ENCODE data around the gene MRI1. TPM values are rescaled to one million over a fixed set of nuclear protein-coding genes. Genes with fewer than 3 reads are reported as not detected.
"Not testable (repeated sequence)": the region's sequence is repeated elsewhere in the genome, so short reads cannot be mapped to it uniquely, and the experiment has no call there.

The MRI1 gene
- total RNA-seq (2014; rRNA removed; shearing (Covaris generic)), result 58.6 and 65.2 TPM in 2 replicates

DNA sequence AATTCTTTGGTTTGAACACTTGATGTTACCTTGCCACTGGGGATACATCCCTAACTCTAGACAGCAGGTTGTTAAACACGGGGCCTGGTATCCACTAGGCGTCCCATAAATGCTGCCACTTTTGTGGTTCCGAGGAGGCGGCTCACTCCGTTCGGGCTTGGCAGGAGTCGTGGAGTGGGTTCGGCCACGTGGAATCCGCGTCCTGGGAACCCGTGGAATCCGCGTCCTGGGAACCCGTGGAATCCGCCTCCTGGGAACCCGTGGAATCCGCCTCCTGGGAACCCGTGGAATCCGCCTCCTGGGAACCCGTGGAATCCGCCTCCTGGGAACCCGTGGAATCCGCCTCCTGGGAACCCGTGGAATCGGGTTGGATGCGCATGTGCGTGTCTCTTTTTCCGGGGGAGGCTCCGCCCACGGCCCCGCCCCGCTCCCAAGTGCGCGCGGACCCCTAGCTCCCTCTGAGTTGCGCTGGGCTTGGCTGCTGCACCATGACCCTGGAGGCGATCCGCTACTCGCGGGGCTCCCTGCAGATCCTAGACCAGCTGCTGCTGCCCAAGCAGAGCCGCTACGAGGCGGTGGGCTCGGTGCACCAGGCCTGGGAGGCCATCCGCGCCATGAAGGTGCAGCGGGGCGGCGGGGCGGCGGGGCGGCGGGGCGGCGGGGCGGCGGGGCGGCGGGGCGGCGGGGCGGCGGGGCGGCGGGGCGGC is at the start of gene MRI1:
Gene MRI1 (plus strand): TSS at position 422 of the 707 bp plus-strand sequence. CDS start 67 bp downstream, at position 489.
- DNase-seq (ENCODE audit: low read depth), result peak; percentile 83

DNA sequence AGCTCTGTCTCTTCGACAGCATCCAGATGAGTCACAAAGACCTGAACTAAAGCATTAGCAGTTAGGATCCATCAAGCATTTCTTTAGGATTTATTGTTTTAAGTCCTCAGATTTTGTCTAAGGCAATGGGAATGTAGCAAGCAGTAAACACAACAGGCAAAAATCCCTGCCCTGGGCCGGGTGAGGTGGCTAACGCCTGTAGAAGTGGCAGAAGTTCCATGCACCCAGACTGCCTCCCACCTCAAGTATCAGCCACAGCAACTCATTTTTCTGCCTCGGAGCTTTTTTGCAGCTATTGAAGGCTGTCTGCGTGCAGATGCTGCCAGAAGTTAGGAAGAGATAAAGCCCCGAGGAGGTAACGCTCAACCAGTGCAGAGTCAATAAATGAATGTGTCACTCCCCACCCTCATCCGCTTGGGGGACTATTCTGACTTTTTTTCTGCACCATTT is 47.1 kb upstream of the MRI1 start:
- DNase-seq (ENCODE audit: low read depth), result peak; percentile 73

DNA sequence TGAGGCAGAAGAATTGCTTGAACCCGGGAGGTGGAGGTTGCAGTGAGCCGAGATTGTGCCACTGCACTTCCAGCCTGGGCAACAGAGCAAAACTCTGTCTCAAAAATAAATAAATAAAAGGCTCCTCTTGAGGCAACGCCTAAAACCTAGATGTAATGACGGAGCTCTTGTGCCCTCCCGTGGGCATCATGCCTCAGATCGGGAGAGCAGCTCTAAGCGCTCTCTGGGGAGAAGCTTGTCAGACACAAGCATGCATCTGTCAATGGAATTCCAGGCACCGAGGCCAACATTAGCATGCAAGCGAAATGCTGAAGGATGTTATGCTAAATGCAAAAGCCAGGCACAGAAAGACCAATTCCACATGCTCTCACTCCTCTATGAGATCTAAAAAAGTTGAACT is 45.6 kb upstream of the MRI1 start:
- DNase-seq (ENCODE audit: low read depth), result peak; percentile 82

DNA sequence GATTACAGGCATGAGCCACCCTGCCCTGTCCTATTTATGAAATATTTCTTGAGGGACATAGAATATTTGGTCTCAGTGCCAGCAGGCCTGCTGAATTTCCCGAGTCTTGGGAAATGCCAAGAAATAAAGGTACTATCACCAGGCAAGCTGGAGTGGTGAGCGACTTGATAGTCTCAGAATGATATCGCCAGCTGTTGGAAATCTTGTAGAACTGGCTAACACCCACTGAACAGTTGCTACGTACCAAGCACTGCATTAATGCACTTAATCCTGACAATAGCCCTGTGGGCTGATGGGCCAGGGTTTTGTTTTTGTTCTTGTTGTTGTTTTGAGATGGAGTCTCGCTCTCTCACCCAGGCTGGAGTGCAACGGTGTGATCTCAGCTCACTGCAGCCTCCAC is 42.2 kb upstream of the MRI1 start:
- DNase-seq (ENCODE audit: low read depth), result no peak

DNA sequence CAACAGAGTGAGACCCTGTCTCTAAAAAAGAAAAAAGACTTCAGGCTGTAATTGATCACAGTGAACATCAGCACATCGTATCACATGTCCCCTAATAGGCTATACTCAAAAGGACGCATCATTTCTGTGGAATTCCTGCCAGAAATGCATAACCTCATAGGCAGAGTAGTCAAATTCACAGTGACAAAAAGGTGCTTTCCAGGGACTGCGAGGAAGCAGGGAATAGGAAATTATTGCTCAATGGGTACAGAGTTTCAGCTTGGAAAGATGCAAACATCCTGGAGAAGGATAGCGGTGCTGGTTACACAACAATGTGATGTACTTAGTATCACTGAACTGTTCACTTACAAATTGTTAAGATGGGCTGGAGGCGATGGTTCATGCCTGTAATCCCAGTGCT is 41.1 kb upstream of the MRI1 start:
- DNase-seq (ENCODE audit: low read depth), result no peak

DNA sequence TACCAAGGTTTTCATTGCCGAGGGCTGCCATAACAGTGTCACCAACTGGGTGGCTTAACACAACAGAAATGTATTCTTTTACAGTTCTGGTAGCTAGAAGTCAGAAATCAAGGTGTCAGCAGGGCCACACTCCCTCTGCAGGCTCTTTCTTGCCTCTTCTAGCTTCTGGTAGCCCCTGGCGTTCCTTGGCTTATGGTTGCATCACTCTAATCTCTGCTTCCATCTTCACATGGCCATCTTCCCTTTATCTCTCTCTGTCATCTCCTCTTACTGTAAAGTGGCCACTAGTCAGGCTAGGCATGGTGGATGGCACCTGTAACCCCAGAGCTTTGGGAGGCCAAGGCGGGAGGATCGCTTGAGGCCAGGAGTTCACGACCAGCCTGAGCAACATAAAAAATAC is 38.0 kb upstream of the MRI1 start:
- no peak for DNase-seq (ENCODE audit: low read depth)

DNA sequence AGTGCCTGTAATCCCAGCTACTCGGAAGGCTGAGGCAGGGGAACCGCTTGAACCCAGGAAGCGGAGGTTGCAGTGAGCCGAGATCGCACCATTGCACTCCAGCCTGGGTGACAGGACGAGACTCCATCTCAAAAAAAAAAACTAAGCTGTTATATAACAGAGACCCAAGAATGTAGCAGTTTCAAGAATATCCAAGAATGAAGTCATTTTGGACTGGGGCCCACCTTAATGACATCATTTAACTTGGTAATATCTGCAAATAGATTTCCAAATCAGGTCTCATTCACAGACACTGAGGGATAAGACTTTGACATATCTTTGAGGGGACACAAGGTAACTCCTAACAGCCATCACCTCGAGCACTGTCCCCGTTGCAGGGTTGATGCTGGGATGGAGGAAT is 36.5 kb upstream of the MRI1 start:
- no peak for DNase-seq (ENCODE audit: low read depth)

DNA sequence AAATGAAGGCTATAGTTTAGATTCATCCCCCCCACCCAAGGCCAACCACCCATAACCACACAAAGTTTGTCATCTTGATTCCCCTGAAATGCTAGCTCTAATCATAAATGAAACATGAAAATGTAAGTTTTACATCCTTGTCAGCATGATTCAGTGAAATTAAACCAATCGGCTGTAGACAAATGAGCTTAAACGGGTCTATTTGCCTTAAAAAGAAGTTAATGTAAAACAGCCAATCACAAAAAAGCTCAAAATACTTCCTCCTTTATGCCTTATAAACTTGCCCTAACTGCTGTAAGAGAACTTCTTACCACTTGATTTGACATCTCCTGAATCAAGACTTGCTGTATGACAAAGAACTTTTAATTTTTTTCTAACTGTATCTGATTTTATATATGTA is 34.5 kb upstream of the MRI1 start:
- no peak for DNase-seq (ENCODE audit: low read depth)

DNA sequence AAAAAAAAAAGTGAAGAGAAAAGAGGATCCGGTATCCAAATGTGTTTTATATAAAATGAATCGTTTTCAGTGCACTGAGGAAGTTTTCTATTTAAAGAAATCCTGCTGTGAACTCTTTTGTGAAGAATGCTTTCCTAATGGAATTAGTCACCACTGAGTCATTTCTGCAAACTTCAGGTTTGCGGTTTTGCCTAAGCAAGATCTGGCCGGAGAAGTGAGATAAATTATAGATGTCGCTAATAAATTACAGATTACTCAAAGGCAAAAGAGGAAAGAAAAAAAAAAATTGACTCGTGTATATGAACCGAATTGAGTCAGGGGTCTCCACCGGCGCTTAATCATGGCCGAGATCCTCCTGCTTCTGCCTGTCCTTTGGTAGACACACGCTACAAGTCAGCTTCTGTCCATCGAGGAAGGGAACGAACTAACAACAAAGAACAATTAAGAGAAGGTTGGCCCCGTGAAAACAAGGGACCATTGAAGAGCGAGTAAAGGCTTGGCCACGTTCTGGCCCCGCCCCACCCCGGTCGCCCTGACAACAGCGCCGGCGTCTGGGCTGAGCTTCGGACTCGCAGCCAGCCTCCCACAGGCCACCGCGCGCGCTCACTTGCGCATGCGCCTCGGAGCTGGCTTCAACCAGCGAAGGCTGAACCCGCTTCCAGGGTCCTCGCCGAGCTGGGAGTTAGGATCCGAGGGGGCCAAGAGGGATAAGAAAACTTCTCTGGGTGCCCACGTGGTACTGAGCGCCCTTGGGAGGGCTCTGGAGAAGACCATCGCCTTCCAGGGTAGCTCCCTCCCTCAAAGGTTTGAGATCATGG is 33.0 kb upstream of the MRI1 start:
- peak; percentile 98 for DNase-seq (ENCODE audit: low read depth)

DNA sequence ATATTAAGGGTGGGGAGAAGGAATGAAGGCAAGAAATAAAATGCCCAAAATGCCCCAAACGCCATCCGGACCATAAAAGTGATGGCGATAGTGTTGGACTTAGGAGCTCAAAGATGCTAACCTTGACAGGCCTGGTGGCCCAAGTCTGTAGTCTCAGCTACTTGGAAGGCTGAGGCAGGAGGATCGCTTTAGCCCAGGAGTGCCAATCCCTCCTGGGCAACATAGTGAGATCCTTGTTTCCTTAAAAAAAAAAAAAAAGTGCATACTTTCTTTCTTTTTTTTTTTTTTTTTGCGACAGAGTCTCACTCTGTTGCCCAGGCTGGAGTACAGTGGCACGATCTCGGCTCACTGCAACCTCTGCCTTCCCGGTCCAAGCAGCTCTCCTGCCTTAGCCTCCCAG is 32.0 kb upstream of the MRI1 start:
- no peak for DNase-seq (ENCODE audit: low read depth)

DNA sequence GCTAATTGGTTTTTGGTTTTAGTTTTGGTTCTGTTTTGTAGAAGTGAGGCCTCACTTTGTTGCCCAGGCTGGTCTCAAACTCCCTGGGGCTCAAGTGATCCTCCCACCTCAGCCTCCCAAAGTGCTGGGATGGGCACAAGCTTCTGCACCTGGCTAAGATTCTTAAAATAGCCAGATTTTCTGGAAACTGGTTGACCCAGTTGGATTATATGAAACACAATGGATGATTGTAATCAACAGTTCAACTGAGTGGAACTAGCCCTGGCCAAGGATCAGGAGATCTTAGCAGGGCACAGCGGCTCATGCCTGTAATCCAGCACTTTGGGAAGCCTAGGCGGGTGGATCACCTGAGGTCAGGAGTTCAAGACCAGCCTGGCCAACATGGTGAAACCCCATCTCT is 29.6 kb upstream of the MRI1 start:
- no peak for DNase-seq (ENCODE audit: low read depth)

DNA sequence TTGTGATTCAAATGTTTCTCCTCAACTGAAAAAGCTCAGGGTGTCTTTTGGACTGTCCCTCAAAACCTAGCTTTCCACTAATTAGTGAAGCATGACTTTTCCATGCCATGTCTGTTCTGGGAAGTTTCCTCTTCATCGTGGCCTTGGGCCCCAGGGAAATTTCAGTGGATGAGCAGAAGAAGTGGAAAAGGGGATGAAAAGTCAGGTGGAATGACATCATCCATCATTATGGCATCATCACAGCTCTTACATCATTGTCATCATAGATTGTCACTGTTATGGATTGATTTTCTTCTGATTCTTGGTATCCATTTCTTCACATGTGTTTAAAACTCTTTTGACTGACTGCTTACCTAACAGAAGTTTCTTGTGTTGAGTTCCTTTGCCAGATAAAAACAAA is 26.2 kb upstream of the MRI1 start:
- DNase-seq (ENCODE audit: low read depth), result no peak

DNA sequence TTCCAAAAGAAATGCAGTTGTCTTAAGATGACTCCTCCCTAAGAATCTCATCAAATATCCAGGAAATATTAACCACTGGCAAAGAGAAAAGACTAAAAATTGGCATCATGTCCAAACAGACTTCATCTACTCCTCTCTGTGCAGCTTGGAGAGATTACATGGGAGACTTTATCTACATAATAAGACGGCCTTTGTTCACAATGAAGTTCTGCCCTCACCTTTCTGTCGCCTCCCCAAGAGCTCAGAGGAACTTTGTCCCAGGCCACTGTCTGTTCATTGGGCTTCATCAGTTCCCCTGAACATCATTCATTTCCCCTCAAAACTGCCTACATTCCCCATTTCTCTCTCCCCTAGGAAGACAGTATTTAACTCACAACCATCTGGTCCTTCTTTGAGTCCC is 22.4 kb upstream of the MRI1 start:
- DNase-seq (ENCODE audit: low read depth), result no peak

DNA sequence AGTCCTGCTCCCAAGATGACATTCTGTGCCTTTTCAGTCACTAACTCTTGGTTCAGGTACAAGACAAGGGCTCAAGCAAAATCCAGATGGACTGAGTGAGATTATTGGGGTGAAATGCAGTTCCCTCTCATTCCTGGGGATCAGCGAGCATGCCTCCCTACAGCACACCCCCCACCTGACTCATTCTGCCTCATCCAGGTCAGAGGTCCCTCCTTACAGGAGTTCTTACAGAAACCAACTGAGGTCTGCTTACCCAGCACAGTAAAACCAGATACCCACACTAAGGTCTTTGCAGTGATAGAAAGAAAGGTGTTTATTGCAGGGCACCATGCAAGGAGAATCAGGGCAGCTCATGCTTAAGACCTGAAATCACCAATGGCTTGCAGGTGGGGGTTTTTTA is 21.6 kb upstream of the MRI1 start:
- peak; percentile 55 for DNase-seq (ENCODE audit: low read depth)

DNA sequence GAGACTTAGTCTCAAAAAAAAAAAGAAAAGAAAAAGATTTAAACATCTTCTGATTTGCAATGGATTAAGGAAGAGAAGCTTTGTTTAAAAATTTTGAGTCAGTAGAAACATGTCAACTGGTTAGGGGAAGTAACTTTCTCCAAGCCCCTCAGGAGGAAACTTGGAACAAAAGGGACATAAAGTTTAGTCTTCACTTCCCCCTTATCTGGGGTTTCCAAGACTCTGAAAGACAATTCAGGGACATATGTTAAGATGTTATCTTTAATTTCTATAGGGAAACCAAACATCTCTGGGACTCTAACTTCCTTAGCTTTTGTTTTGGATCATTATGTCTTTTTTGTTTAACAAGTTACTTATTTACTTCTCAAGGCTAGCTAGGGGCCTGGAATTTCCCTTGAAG is 20.1 kb upstream of the MRI1 start:
- DNase-seq (ENCODE audit: low read depth), result no peak

DNA sequence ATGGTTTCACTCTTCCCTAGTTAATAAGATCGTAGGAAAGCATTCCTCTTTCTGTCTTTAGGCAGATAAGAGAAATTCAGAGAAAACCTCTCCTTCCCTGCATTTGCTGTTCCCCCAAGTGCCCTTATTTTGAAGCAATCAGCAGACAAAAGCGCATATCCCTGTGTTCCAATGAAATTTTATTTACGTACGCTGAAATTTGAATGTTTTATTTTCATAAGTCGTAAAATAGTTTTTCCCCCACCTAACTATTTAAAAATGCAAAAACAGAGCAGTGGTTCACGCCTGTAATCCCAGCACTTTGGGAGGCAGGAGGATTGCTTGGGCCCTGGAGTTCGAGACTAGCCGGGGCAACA is 17.2 kb upstream of the MRI1 start:
- no peak for DNase-seq (ENCODE audit: low read depth)

DNA sequence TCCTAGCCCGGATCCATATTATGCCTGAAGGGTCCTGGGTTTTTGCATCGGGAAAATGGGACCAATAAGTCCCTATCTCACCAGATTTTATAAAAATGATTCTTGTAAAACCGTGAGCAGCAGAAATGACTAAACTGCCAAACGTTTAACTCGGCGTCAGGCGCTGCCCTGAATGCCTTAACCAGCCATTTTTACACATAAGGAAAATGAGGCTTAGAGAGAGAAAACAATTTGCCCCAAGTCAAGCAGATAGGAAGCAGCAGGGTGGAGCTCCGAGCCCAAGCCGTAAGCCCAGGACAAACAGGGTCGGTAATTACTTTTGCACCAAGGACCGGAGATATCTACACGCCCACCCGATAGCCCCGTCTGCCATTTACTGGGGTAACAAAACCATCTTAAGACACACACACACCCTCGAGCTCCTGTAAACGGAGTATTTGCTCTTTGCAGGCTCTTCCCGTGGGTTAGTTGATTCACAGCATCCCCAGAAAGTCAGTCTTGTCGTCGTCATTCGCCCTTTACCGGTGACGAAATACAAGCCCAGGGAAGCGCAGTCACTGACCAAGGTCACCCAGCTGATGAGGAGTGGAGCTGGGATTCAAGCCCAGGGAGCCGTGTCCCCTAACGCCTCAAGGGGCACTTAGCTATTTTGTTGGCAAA is 16.0 kb upstream of the MRI1 start:
- no peak for DNase-seq (ENCODE audit: low read depth)

DNA sequence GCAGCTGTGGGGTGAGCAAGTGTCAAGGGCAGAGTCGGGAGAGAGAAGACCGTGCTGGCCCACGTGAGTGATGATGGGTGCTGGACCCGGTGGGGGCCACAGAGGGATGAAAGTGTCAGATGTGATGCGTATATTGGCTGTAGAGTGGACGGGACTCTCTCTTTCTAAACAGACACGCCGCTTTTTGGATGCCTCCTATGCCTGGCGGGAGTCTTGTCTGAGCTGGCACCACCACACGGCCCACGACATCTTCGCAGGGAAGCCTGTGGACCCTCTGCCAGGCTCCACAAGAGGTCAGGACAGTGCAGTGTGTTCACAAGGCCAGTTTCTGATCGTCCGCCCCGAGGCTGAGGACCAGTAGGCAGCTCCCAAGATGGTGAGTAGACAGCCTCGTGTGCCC is 12.9 kb upstream of the MRI1 start:
- DNase-seq (ENCODE audit: low read depth), result no peak

DNA sequence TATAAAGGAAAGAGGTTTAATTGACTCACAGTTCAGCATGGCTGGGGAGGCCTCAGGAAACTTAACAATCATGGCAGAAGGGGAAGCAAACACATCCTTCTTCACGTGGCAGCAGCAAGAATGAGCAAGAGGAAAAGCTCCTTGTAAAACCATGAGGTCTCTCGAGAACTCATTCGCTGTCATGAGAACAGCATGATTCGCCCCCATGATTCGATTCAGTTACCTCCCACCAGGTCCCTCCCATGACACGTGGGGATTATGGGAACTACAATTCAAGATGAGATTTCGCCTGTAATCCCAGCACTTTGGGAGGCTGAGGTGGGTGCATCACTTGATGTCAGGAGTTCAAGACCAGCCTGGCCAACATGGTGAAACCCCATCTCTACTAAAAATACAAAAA is 10.7 kb upstream of the MRI1 start:
- not testable (repeated sequence) for DNase-seq (ENCODE audit: low read depth)

DNA sequence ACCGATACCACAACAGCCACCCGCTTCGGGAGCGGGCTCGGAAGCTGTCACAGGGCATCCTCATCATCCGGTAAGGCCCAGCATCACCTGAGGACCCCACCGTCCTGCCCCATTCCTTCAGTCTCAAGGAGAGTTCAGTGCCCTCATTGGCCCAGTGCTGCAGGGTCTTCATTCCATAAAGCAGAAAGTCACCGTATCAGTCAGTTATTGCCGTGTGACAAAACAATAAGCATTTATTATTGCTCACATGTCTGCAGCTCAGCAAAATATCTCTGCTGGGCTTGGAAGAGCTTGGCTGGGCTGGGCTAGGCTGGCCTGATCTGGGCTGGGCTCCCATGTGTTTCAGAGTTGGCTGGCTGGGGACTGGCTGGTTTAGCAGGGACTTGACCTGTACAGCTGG is 8.1 kb upstream of the MRI1 start:
- no peak for DNase-seq (ENCODE audit: low read depth)

DNA sequence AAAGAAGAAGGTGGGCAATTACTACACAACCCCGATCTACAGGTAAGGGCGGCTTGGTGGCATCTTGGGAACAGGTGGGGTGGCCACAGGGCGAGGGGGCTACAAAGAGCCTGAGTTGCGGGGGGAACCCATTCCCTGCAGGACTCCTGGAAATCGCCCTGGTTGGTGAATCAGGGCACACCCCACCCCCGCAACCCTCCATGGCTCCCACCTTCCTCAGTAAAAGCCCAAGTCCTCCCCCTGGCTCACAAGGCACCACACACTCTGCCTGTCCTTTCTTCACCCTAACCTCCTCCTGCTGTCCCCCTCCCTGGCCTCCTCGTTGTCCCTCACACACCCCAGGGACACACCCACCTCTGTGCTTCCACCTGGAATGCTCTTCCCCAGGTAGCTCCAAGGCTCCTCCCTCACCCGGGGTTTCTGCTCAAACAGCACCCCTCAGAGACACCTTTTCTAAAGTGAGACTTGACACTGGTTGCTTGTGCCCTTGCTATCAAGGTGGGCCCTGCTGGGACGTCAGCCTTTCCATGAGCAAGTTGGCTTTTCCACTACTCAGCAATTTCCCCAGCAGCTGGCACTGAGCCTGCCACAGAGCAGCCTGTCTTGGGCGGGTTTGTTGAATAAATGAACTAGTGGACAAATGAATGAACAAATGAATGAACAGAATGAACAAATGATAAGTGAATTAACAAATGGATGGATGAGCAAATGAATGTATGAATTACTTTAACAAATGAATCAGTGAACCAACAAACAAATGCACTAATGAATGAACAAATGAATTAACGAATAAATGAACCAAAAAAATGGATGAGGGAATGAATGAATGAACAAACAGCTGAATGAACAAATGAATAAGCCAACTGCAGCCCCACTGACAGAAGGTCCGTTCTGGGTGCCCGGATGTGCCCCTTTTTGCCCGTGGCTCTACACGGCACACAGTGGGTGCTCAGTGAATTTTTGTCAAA is 6.2 kb upstream of the MRI1 start:
- no peak for DNase-seq (ENCODE audit: low read depth)

DNA sequence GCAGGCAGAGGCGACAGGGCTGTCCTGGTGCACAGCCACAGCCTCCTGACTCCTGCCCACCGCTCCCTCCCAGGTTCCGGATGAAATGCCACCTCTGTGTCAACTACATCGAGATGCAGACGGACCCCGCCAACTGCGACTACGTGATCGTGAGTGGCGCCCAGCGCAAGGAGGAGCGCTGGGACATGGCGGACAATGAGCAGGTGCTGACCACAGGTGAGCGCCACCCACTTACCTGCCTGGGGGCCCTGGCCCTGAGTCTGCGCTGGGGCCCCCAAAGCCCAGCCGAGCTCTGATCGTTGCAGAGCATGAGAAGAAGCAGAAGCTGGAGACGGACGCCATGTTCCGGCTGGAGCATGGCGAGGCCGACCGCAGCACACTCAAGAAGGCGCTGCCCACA is 5.5 kb upstream of the MRI1 start:
- no peak for DNase-seq (ENCODE audit: low read depth)

Measured in Daoy (cell line).